ENCODE results near the gene GDPGP1. TPM values are rescaled to one million over a fixed set of nuclear protein-coding genes. Genes with fewer than 3 reads are reported as not detected.
A peak's percentile ranks its signal among the peaks of the same experiment; 100 is the strongest.

GDPGP1 gene
- total and polyA plus RNA-seq, 2 experiments from 2014 or later = 0.61 to 3.8 TPM

DNA sequence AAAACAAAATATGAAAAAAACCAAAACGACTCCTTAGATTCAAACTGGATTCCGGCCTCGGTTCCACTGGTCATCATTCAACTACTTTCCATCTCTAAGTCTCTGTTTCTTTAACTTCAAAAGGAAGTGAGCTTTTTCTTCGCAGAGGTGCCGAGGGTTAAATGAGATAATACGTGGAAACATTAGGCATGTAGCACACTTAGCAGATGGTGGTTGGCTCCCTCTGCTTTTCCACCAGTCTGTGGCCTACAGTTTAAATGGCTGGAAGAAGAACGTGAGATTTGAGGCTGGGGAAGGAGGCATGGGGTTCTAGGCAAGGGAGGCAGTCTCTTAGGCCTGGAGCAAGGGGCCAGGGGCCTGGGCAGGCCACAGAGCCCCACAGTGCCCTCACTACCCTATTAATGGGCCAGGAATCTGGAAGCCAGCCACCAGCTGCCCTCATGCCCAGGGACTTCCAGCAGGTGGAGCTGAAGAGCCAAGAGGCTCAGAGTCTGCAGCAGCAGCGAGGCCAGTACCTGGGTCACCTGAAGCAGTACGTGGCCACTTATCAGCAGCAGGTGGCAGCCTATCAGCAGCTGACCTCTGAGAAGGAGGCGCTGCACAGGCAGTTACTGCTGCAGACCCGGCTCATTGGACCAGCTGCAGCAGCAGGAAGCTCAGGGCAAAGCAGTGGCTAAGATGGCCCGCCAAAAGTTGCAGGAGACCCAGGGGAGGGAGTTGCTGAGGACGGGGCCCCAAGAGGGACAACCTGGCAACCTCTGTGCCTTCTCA is 59.2 kb downstream of the GDPGP1 start (continued):
- TF ChIP-seq, protein P1, sequence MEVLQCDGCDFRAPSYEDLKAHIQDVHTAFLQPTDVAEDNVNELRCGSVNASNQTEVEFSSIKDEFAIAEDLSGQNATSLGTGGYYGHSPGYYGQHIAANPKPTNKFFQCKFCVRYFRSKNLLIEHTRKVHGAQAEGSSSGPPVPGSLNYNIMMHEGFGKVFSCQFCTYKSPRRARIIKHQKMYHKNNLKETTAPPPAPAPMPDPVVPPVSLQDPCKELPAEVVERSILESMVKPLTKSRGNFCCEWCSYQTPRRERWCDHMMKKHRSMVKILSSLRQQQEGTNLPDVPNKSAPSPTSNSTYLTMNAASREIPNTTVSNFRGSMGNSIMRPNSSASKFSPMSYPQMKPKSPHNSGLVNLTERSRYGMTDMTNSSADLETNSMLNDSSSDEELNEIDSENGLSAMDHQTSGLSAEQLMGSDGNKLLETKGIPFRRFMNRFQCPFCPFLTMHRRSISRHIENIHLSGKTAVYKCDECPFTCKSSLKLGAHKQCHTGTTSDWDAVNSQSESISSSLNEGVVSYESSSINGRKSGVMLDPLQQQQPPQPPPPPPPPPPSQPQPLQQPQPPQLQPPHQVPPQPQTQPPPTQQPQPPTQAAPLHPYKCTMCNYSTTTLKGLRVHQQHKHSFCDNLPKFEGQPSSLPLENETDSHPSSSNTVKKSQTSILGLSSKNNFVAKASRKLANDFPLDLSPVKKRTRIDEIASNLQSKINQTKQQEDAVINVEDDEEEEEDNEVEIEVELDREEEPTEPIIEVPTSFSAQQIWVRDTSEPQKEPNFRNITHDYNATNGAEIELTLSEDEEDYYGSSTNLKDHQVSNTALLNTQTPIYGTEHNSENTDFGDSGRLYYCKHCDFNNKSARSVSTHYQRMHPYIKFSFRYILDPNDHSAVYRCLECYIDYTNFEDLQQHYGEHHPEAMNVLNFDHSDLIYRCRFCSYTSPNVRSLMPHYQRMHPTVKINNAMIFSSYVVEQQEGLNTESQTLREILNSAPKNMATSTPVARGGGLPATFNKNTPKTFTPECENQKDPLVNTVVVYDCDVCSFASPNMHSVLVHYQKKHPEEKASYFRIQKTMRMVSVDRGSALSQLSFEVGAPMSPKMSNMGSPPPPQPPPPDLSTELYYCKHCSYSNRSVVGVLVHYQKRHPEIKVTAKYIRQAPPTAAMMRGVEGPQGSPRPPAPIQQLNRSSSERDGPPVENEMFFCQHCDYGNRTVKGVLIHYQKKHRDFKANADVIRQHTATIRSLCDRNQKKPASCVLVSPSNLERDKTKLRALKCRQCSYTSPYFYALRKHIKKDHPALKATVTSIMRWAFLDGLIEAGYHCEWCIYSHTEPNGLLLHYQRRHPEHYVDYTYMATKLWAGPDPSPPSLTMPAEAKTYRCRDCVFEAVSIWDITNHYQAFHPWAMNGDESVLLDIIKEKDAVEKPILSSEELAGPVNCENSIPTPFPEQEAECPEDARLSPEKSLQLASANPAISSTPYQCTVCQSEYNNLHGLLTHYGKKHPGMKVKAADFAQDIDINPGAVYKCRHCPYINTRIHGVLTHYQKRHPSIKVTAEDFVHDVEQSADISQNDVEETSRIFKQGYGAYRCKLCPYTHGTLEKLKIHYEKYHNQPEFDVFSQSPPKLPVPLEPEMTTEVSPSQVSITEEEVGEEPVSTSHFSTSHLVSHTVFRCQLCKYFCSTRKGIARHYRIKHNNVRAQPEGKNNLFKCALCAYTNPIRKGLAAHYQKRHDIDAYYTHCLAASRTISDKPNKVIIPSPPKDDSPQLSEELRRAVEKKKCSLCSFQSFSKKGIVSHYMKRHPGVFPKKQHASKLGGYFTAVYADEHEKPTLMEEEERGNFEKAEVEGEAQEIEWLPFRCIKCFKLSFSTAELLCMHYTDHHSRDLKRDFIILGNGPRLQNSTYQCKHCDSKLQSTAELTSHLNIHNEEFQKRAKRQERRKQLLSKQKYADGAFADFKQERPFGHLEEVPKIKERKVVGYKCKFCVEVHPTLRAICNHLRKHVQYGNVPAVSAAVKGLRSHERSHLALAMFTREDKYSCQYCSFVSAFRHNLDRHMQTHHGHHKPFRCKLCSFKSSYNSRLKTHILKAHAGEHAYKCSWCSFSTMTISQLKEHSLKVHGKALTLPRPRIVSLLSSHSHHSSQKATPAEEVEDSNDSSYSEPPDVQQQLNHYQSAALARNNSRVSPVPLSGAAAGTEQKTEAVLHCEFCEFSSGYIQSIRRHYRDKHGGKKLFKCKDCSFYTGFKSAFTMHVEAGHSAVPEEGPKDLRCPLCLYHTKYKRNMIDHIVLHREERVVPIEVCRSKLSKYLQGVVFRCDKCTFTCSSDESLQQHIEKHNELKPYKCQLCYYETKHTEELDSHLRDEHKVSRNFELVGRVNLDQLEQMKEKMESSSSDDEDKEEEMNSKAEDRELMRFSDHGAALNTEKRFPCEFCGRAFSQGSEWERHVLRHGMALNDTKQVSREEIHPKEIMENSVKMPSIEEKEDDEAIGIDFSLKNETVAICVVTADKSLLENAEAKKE (CRISPR knock-in tag; IDR thresholded peaks at IDR 0.05) = peak; percentile 59; the same call in 1 of the 2 replicates

DNA sequence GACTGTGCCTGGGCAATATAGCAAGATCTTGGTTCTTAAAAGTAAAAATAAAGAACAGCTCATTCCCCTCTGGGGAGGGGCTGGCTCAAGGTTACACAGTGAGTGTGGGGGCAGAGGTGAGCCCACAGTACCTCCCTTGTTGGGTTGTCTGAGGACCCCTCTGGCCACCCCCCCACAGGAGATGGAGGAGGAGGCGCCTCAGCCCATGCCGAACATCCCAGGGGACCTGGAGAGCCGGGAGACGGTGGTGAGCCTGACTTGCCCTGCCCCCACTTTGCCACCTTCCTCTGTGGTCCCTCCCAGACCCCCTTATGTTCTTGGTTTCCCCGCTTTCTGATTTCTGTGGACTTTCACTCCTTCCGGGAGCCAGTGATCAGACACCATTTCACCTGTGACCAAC is 60.1 kb downstream of the GDPGP1 start:
- no peaks in the 10 kb centered on the region for H4K20me1 ChIP-seq (replicated peaks; ENCODE audit: insufficient read depth)
- Mint-ChIP-seq H3K36me3 (ENCODE audit: low read depth) (no peaks in the 10 kb centered on the region), H3K4me1 (peaks cover 29% of the 10 kb centered on the region), H3K9me3 (no peaks in the 10 kb centered on the region), H3K27me3 (ENCODE audit: insufficient read depth, low read depth, poor library complexity) (peaks cover 10% of the 10 kb centered on the region), H3K27ac (no peak overlapping the region; the same call in 1 of the 2 replicates), H3K4me3 (no peak overlapping the region)
- ATAC-seq = no peak
- no peak overlapping the region for H3K27ac ChIP-seq (ENCODE audit: low read depth)
- no peaks in the 10 kb centered on the region for H3K27me3 ChIP-seq (ENCODE audit: insufficient read depth)
- H3K4me3 ChIP-seq = no peak overlapping the region
- no peaks in the 10 kb centered on the region for H3K79me2 ChIP-seq (replicated peaks; ENCODE audit: insufficient read depth)
- no peaks in the 10 kb centered on the region for H3K9me2 ChIP-seq (ENCODE audit: insufficient read depth)
- H3F3A ChIP-seq (replicated peaks; ENCODE audit: low read depth) = 0 out of 2 replicates have a peak, but pooled peaks cover 2% of the 10 kb centered on the region
- H2AFZ ChIP-seq = no peak overlapping the region
- H3K36me3 ChIP-seq (ENCODE audit: insufficient read depth) = no peaks in the 10 kb centered on the region
- H3K4me2 ChIP-seq = no peak overlapping the region
- H3K4me1 ChIP-seq (ENCODE audit: insufficient read depth) = peaks cover 8% of the 10 kb centered on the region; the same call in 1 of the 2 replicates
- DNase-seq (ENCODE audit: low spot score) = no peak
- TF ChIP-seq POLR2AphosphoS5 (IDR thresholded peaks at IDR 0.05; ENCODE audit: low read depth) (no peak), CREB1 (CRISPR knock-in tag; IDR thresholded peaks at IDR 0.05; ENCODE audit: low read depth) (no peak), ZNF331 (CRISPR knock-in tag; IDR thresholded peaks at IDR 0.05; ENCODE audit: low read depth) (no peak), JUNB (IDR thresholded peaks at IDR 0.05; ENCODE audit: unreplicated experiment) (no peak), STAT1 (IDR thresholded peaks at IDR 0.05; ENCODE audit: unreplicated experiment) (no peak), EZH2phosphoT487 (IDR thresholded peaks at IDR 0.05; ENCODE audit: unreplicated experiment) (no peak), NANOG (IDR thresholded peaks at IDR 0.05; ENCODE audit: borderline replicate concordance) (no peak)
- TF ChIP-seq, protein P2, sequence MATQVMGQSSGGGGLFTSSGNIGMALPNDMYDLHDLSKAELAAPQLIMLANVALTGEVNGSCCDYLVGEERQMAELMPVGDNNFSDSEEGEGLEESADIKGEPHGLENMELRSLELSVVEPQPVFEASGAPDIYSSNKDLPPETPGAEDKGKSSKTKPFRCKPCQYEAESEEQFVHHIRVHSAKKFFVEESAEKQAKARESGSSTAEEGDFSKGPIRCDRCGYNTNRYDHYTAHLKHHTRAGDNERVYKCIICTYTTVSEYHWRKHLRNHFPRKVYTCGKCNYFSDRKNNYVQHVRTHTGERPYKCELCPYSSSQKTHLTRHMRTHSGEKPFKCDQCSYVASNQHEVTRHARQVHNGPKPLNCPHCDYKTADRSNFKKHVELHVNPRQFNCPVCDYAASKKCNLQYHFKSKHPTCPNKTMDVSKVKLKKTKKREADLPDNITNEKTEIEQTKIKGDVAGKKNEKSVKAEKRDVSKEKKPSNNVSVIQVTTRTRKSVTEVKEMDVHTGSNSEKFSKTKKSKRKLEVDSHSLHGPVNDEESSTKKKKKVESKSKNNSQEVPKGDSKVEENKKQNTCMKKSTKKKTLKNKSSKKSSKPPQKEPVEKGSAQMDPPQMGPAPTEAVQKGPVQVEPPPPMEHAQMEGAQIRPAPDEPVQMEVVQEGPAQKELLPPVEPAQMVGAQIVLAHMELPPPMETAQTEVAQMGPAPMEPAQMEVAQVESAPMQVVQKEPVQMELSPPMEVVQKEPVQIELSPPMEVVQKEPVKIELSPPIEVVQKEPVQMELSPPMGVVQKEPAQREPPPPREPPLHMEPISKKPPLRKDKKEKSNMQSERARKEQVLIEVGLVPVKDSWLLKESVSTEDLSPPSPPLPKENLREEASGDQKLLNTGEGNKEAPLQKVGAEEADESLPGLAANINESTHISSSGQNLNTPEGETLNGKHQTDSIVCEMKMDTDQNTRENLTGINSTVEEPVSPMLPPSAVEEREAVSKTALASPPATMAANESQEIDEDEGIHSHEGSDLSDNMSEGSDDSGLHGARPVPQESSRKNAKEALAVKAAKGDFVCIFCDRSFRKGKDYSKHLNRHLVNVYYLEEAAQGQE (IDR thresholded peaks at IDR 0.05; ENCODE audit: unreplicated experiment) = no peak
- TF ChIP-seq, protein P3, sequence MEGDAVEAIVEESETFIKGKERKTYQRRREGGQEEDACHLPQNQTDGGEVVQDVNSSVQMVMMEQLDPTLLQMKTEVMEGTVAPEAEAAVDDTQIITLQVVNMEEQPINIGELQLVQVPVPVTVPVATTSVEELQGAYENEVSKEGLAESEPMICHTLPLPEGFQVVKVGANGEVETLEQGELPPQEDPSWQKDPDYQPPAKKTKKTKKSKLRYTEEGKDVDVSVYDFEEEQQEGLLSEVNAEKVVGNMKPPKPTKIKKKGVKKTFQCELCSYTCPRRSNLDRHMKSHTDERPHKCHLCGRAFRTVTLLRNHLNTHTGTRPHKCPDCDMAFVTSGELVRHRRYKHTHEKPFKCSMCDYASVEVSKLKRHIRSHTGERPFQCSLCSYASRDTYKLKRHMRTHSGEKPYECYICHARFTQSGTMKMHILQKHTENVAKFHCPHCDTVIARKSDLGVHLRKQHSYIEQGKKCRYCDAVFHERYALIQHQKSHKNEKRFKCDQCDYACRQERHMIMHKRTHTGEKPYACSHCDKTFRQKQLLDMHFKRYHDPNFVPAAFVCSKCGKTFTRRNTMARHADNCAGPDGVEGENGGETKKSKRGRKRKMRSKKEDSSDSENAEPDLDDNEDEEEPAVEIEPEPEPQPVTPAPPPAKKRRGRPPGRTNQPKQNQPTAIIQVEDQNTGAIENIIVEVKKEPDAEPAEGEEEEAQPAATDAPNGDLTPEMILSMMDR (conservative IDR thresholded peaks at IDR 0.05; ENCODE audit: low read depth in 2 of 2) = no peak
